Measurements from ENCODE around the gene CROCC2.

The CROCC2 gene

DNA sequence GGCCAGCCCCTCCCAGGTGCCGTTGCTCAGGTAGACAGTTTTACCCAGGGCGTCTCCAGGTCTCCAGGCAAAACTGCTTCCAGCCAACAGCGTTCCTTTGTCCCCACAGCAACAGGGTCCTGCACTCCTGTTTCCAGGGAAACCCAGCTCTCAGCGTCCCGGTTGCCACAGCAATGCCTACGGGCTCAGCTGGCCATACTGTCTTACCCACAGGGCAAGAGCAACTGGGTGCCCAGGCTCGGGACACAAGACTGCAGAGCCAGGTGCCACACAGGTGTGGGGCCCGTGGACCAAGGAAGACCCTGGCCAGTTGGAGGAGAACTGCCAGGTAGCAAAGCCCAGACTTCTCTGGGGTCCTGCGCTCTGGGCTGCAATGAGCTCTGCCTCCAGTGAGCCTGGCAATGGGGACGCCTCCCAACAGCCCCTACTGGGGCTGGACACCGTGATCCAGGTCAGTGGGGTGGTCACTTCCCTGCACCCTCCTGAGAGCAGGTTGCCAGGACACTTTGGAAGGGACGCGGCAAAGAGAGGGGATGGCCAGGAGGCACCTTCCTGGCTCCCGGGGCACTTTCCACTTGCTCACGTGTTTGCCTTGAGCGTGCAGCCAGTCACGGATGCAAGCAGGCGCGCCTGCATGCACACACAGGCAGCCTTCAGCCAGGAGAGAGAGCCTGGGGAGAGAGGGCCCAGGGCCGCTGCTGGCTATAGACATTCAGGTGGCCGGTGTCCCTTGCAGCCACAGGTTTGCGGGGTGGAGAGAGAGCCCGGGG, at the start of gene CROCC2:
Gene CROCC2 (plus strand): TSS at position 196 of the 770 bp plus-strand sequence. CDS start 178 bp downstream, at position 374.
- FAIRE-seq: no peak

DNA sequence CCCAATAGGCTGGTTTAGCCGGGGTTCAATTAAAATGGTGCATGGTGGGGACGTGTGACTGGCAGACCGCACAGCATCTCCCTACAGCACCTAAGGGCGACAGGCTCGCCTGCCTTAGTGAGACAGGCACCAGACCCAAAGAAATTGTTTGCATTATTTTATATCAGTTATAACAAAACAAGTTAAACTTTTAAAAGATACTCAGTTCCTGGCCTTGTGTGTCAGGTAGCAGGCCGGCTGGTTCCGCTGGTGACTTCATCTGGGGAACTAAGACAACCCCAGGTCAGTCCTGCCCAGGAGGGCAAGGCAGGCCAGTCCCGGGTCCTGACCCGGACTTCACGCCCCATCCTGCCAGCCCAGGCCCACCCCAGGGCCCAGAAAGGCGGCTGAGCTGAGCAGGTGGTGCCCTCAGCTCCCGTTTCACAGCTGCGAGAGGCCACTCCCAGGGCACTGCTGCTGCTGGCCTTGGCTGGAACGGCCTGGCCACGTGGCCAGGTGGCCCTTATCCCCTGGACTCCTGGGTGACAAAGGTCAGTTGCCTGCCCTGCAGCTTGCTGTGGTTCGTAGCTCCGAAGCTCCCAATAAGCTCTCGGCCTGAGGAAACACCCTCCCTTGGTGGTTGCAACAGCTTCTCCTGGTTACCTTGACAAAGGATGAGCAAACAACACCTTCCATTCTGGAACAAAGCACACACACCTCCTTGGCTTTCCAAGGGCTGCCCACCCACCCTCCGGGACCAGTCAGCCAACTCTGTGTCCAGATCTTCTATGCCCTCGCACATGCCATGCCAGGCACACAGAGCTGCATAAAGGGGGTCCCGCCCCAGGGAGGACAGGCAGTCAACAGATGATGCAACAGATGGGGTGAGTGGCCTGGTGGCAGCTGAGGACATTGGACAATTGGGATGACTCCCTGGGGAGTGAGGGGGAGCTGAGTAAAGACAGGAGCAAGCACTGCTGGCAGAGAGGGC, 48.8 kb upstream of the CROCC2 start:
- FAIRE-seq: no peak

DNA sequence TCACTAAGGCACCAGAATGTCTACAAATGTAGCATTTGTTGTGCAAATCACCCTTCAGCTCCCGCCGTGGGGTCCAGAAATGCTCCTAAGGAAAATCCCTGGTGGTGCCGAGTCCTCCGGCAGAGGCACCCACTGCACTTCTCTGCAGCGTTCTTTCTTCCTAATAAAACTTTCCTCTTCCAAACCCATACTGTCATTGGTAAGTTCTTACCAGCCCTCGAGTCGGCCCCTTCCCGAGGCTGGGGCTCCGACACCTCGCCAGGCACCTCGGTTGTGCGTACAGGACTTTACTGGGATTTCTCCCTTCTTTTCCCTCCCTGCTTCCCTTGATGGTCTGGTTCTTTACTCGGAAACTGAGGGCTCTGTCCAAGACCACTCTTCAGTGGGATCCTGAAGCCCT, 47.8 kb upstream of the CROCC2 start:
- no peak for FAIRE-seq

DNA sequence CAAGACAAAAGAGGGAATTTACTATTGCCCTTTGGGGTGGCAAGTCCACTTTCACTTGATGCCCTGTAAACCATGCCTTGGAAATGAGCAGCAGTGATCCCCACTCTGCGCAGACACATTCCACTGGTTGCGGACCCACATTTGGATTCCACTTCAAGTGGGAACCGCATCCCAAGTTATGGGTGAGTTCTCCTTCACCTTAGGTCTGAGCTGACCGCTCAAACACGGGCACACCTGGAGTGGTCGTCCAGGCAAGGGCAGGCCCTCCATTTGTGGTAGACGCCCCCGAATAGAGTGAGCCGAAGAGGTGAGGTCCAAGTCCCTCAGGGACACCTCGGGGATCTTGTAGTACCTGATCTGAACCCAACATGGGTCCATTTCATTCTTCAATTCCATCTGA, 47.3 kb upstream of the CROCC2 start:
- no peak for FAIRE-seq

DNA sequence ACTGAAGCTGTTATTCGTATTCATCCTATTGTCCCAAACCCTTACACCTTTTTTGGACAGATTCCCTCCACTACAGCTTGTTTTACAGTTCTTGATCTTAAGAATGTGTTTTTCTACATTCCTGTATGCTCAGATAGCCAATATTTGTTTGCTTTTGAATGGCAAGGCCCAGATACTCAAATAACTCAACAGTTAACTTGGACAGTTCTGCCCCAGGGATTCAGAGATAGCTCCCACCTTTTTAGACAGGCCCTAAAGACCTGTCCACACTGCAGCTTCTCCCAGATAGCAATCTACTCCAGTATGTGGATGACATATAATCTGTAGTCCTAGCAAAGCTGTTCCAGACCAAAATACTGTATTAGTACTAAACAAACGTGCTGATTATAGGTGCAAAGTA, 44.6 kb upstream of the CROCC2 start:
- FAIRE-seq: no peak

DNA sequence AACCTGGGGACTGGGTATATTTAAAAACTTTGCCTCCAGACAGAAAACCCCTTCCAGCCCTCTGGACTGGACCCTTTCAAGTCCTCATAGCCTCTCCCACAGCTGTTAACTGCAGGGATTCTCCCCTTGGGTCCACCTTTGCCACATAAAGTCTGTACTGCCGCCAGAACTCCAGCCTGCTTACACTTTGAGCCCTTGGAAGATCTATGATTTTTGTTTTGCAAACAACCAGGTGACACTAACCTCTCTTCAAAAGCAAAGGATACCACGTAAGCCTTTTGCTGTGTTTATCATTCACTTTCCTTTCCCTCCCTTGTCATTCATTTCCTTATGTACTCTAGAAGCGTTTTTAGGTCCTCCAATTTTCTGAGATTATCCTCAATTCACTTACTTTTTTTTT, 41.7 kb upstream of the CROCC2 start:
- FAIRE-seq: no peak

DNA sequence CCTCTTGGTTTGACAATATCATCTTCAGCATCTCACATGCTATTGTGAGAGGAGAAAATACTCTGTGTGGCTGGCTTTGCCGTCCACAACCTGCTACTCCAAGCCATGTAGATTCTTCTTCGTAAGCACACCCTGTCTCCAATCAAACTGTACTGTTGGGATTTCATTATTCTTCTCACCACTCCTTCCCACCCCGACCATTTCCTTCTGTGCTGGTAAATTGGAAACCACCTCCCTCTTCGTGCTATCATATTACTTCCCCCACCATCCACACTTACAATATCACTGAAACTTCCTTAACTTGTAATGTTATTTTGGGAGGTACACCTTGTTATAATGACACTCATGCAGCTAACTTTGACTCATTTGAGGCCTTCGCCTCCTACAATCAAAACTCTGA, 40.7 kb upstream of the CROCC2 start:
- no peak for FAIRE-seq

DNA sequence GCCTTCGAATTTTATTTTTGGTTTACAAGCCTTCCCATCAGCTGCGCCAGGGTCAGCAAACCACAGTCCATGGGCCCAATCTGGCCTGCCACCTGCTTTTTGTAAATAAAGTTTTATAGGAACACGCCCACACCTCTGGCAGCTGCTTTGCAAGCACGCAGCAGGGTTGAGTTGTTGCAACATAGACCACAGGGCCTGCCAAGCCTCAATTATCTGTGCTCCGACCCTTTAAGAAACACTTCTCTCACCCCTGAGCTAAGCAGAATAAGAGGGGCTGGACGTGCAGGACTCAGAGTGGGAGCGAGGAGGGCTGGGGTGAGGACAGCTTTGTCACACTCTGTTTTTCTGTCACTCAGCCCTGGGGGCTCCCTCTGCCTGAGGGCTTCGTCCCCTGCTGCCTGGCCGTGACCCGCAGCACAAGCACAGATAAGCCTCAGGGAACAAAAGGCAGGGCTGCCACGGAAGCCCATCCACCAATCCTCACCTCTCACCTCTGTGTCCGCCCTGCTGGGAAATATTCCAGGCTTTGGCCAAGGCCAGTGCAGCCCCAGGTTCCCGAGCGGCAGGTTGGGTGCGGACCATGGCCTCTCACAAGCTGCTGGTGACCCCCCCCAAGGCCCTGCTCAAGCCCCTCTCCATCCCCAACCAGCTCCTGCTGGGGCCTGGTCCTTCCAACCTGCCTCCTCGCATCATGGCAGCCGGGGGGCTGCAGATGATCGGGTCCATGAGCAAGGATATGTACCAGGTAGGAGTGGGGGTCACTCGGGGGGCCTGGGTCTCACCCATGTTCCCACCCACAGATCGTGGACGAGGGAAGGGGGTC, 37.6 kb upstream of the CROCC2 start, which contains the start of gene AGXT:
Gene AGXT (plus strand): TSS at position 539 of the 823 bp plus-strand sequence. CDS start 42 bp downstream, at position 581.
- FAIRE-seq: no peak

DNA sequence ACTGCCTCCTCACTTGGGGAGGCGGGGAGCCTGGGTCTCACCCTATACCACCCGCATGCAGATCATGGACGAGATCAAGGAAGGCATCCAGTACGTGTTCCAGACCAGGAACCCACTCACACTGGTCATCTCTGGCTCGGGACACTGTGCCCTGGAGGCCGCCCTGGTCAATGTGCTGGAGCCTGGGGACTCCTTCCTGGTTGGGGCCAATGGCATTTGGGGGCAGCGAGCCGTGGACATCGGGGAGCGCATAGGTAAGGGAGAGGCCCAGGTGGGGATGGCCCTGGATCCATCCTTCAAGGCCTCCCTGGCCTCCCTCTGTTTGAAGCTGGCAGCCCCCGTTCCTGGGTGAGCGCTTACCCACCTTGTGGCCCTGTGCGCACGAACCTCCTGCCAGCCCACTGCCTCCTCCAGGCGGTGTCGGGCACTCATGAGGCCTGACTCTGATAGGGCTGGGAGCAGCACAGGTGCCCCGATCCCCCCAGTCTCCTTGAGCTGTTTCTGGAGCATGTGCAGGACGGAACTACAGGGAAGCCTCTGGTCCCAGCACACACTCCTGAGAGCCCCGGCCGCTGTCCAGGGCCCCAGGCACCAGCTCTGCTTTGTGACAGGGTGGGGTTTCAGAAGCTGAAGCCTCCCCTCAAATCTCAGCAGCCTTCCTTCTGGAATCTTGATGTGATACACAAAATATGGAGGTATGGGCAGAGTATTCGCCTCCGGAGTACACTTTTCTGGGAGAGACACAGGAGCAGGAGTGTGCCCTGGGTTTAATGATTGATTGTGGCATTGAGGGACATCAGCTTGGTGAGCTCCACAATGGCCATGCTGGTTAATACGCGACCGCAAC, 36.8 kb upstream of the CROCC2 start:
- FAIRE-seq: no peak

DNA sequence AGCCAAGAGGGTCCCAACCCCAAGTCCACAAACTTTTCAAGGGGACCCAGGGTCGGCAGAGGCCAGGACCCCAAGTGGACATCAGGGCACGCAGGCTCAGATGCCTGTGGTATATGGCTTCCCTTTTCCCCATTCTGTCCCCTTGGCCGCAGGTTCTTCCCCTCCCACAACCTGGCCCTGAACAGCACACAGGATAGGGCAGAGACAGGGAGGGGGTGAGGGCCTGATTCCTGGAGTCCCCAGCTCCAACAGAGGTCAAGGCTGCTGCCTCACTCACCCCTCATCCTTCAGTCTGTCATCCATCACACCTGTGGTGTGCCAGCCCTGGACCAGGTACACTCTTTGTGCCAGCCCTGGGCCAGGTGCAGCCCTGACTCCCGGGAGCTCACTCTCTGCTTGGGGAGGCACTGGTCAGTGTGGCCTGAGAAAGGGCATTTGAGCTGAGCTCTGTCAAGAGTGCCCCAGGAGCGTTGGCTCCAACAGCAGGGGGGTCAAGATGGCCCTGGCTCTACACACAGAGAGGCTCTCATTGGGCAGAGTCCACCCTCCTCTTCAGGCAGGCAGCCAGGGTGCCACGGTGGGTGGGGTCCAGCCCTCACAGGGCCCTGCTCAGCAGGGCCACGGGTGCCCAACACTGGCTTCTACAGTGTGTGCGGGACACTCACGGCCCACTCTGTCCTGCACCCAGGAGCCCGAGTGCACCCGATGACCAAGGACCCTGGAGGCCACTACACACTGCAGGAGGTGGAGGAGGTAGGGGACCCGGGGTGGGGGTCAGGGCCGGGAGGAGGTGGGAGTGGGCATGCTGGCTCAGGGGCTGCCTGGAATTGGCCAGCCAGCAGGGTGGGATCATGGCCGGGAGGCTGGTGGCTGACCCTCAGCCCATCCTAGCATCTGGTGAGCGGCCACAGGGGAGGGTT, 35.9 kb upstream of the CROCC2 start:
- FAIRE-seq: no peak

DNA sequence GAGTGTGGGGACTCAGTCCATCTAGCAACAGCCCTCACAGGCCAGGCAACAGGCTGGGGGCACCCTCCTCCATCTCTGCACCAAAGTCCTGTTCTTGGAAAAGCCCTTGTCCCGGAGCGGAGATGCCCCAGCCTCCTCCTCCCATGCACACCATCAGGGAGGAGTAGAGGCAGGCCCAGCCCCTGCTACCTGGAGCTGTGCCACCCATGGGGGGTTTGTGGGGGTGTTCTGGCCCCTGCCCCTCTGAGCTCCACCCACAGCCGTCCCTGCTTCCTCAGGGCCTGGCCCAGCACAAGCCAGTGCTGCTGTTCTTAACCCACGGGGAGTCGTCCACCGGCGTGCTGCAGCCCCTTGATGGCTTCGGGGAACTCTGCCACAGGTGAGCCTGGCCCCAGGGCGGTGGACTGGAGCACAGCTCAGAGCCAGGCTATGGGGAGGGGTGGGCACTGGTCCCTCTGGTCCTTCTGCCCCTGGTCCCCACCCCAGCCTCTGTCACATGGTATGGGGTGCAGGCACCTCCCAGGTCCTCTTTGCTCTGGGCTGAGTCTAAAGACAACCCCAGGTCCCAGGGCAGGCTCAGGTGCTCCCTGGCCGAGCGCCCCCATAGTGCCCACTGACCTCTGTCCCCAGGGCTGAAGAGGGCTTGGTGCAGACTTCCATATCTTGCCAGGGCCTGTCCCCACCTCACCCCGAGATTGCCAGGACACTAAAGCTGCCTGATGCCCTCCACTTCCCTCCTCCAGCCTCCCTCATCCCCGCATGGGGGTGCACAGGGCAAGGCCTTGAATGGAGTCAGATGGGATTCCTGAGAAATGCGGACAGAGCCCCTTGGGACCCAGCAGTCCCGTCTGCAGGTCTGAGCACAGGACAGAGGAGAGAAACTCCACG, 34.8 kb upstream of the CROCC2 start:
- FAIRE-seq: no peak

DNA sequence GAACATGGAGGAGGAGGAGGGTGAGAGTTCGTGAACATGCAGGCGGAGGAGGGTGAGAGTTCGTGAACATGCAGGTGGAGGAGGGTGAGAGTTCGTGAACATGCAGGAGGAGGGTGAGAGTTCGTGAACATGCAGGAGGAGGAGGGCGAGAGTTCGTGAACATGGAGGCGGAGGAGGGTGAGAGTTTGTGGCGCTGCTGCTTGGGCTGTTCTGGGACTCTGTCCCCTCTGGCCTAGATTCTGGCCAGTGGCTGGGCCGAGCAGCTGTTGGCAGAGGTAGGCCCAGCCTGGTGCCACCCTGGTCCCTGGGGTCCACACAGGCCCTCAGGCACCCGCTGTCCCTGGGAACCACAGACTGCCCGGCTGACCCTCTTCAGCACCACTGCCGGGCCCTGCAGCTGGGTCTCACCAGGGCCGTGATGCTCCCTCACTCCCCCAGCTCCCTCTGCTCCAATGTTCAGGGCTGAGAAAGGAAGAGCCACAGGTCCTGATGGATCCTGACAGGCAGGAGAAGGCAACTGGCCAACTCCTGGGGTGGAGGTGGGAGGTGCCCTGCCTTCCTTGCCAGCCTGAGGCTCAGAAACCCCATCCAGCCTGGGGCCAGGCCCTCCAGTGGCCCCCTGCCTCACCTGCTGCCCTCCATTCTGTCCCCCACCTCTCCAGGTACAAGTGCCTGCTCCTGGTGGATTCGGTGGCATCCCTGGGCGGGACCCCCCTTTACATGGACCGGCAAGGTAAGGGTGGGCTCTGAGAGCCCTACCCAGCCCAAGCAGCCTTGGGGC, 33.6 kb upstream of the CROCC2 start:
- no peak for FAIRE-seq

DNA sequence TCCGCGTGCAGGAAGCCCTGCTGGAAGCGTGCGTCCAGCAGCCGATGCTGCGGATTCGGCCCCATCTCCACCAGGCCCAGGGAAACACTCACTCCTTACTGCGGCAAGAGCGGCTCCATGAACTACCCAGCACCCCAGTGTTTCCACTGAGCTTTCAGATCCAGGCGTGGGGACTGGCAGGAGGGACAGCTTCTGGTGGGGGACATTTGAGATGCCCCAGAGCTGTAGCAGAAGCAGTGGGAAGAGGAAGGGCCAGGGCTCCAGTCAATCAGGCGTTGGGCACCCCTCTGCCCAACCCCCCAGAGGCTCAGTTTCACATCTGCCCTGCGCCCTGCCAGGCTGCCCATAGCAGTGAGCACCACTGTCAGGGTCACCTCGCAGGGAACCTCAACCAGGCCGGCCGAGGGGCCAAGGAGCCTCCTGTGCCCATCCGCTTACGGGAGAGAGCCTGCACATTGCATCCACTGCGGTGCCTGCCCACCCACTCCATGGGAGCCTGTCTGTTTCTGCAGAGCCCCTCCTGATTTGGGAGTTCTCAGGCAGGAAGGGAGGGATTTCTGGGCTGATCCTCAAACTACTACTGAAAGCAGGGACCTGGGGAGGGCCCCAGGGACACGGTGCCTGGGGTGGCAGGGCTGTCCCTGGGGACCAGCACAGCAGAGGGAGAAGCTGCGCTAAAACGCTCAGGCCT, 32.9 kb upstream of the CROCC2 start:
- no peak for FAIRE-seq

DNA sequence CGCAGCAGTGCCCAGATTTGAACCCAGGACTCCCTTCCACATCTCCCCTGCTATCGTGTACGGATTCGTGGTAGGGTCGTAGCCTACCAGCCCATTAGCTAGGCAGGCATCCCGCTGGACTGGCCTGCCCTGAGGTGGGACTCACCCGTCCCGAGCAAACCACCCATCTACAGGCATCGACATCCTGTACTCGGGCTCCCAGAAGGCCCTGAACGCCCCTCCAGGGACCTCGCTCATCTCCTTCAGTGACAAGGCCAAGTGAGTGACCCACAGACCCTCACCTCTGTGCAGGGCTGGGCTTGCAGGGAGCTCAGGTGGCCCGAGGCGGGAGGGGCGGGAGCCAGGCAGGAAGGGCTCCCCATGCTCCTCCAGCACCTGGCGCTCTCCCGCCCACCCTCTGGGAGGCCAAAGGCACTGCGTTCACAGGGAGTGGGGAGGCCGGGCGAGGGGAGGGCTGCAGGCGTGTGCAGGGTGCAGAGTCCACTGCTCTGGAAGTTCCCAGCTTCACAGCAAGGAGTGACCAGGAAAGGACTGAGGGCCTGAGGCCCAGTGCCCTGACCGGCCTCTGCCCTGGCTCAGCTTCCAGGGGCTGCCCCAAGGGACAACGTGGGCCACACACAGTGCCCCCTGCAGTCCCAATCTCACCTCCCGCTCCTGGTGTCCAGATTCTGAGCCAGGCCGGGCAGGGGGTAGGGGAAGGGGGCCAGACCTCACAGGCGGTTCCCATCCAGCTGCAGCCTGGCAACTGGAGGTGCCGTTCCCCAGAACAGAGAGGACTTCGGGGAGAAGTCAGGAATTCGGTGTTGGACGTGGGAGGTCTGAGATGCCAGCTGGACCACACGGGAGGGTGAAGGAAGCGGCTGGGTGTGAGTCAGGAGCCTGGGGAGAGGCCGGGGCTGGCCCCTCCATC, 32.1 kb upstream of the CROCC2 start:
- FAIRE-seq: no peak

DNA sequence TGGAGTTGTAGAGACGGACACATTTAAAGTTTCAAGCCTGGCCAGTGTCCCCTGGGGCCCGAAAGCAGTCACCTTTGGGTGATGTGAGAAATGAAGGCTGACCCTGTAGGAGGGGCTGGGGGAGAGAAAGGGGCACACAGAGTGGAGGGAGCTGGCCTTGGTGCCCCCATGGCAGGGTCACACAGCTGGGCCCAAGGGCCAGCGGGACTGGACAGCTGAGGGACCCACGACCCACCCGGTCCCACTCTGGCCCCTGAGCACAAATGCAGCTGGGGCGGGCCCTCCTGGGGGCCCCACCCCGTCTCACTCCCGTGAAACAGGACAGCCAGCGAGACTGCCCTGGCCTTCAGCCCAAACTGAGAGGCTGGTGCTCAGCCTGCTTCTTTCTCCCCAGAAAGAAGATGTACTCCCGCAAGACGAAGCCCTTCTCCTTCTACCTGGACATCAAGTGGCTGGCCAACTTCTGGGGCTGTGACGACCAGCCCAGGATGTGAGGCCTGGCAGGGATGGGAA, 31.4 kb upstream of the CROCC2 start:
- no peak for FAIRE-seq

DNA sequence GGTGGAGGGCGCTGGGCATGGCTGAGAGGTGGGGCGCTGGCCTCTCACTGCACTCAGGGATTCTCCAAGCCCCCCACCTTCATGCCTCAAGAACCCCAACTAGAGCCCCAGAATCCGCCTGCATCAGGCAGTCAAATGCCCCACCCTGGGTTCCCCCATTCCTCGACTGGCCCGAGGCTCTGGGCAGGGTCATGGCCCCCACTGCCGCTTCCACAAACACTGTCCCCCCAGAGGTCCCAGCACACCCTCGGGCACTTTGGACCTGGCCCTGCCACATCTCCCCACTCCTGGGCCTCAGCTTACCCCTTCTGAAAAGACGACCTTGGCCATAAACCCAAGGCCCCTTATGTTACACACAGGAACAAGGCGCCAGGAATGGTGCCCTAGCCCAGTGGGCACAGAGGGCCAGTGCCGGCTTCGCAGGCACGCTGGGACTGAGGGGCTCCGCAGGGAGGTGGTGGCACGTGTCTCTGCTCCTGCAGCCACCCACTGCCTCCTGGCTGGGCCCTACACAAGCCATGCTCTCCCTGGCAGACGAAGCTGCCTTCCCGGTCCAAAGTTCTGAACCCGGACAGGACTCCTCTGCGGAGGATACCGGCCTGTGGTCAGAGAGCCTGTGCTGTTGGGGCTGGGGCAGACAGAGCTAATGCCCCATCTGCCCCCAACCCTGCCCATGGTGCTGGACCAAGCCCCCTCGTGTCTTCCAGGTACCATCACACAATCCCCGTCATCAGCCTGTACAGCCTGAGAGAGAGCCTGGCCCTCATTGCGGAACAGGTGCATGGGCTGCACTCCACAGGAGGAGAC, 30.7 kb upstream of the CROCC2 start:
- FAIRE-seq: no peak
